Uterus (tissue), 2 donors: ENCODE results near the gene WASHC4.

Source experiments
- POLR2A ChIP-seq, 2 donors: fragments of 450-650 bp; IDR thresholded peaks; one replicate each; pipeline ENCODE4 v1.6.1; 2016; ENCODE audit warnings: antibody characterized with exemption in 2 of 2, mild to moderate bottlenecking in 1 of 2, moderate library complexity in 1 of 2
- TF ChIP-seq, protein P1 (sequence below), 4 experiments: fragments of 200-600 bp in 2 of 4; fragments of 450-650 bp in 2 of 4; sonication (generic) in 2 of 4; IDR thresholded peaks; one replicate each; pipeline ENCODE4 v1.5.1; 2016 to 2019; ENCODE audit warnings: antibody characterized with exemption in 4 of 4, mild to moderate bottlenecking in 2 of 4, moderate library complexity in 1 of 4

- TF ChIP-seq, protein P1, sequence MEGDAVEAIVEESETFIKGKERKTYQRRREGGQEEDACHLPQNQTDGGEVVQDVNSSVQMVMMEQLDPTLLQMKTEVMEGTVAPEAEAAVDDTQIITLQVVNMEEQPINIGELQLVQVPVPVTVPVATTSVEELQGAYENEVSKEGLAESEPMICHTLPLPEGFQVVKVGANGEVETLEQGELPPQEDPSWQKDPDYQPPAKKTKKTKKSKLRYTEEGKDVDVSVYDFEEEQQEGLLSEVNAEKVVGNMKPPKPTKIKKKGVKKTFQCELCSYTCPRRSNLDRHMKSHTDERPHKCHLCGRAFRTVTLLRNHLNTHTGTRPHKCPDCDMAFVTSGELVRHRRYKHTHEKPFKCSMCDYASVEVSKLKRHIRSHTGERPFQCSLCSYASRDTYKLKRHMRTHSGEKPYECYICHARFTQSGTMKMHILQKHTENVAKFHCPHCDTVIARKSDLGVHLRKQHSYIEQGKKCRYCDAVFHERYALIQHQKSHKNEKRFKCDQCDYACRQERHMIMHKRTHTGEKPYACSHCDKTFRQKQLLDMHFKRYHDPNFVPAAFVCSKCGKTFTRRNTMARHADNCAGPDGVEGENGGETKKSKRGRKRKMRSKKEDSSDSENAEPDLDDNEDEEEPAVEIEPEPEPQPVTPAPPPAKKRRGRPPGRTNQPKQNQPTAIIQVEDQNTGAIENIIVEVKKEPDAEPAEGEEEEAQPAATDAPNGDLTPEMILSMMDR (IDR thresholded peaks at IDR 0.05): no peak
- no peak for TF ChIP-seq POLR2A (IDR thresholded peaks at IDR 0.05)
Observed at GRCh38 chr12:105141320-105141922, 33.9 kb downstream of the WASHC4 start.
